K562 treated with DMSO at 1 percent for 12 hours (cell line): ENCODE data around the gene NHERF1. TPM values are rescaled to one million over a fixed set of nuclear protein-coding genes. Genes with fewer than 3 reads are reported as not detected.

Source experiments
- total RNA-seq: library from RNA; unstranded; fragments of 300-600 nt; gene quantifications from 2 replicates; pipeline ENCODE4 v1.2.3, GENCODE V29; 2022; ENCODE audit not compliant: insufficient read depth

NHERF1 gene
- 53.0 and 73.8 TPM in 2 replicates for total RNA-seq

GRCh38 chr17:74748529-74749278 lies at the start of gene NHERF1:
NHERF1 (plus strand) TSS chr17:74748628; CDS start chr17:74748847, 219 bp downstream.

GRCh38 chr17:74712756-74713155 lies 35.7 kb upstream of the NHERF1 start, which contains the start of gene CD300LF:
CD300LF (minus strand) TSS chr17:74712923; CDS start chr17:74712866, 57 bp downstream.

GRCh38 chr17:74736513-74737298 lies 11.7 kb upstream of the NHERF1 start, which contains the start of gene RAB37:
RAB37 (plus strand) TSS chr17:74737256; CDS start chr17:74737273, 17 bp downstream.

GRCh38 chr17:74776044-74776962 lies 27.9 kb downstream of the NHERF1 start, which contains the start of gene NAT9:
NAT9 (minus strand) TSS chr17:74776345; CDS start chr17:74775698, 647 bp downstream.

Other genes starting within 250 kb of the NHERF1 start
- gene CD300LB, start 217.2 kb upstream of the NHERF1 start, total RNA-seq: not detected in 2 replicates
- gene CD300C, start 202.5 kb upstream of the NHERF1 start, total RNA-seq: not detected in 2 replicates
- not detected in 2 replicates for gene CD300H, start 181.1 kb upstream of the NHERF1 start, total RNA-seq
- gene CD300LD, start 156.3 kb upstream of the NHERF1 start, total RNA-seq: not detected in 2 replicates
- gene CD300E, start 124.9 kb upstream of the NHERF1 start, total RNA-seq: not detected in 2 replicates
- gene CD300LF, start 35.7 kb upstream of the NHERF1 start, total RNA-seq: not detected in 2 replicates
- gene RAB37, start 11.4 kb upstream of the NHERF1 start, total RNA-seq: not detected in 2 replicates
- gene NAT9, start 27.7 kb downstream of the NHERF1 start, total RNA-seq: 22.2 and 29.1 TPM in 2 replicates
- gene GRIN2C, start 111.3 kb downstream of the NHERF1 start, total RNA-seq: 0.36 and 0.42 TPM in 2 replicates
- 61.2 and 87.6 TPM in 2 replicates for gene FDXR, start 124.4 kb downstream of the NHERF1 start, total RNA-seq
- gene FADS6, start 145.0 kb downstream of the NHERF1 start, total RNA-seq: 0.78 TPM in 1 of 2 replicates, not detected in the other
- 0.86 and 1.2 TPM in 2 replicates for gene USH1G, start 174.6 kb downstream of the NHERF1 start, total RNA-seq
- 0.31 and 0.40 TPM in 2 replicates for gene OTOP2, start 175.6 kb downstream of the NHERF1 start, total RNA-seq
- gene OTOP3, start 187.3 kb downstream of the NHERF1 start, total RNA-seq: not detected in 2 replicates
- 5.2 and 5.4 TPM in 2 replicates for gene HID1, start 224.1 kb downstream of the NHERF1 start, total RNA-seq
- gene CDR2L, start 239.0 kb downstream of the NHERF1 start, total RNA-seq: 10.4 and 14.9 TPM in 2 replicates